Fibroblast of gingiva (primary cell): ENCODE data around the gene ZNF577.

Experiments used
- DNase-seq: peaks from one replicate; pipeline ENCODE4 v3.0.0-alpha.2; 2011; ENCODE audit warnings: low read depth

The ZNF577 gene

DNA sequence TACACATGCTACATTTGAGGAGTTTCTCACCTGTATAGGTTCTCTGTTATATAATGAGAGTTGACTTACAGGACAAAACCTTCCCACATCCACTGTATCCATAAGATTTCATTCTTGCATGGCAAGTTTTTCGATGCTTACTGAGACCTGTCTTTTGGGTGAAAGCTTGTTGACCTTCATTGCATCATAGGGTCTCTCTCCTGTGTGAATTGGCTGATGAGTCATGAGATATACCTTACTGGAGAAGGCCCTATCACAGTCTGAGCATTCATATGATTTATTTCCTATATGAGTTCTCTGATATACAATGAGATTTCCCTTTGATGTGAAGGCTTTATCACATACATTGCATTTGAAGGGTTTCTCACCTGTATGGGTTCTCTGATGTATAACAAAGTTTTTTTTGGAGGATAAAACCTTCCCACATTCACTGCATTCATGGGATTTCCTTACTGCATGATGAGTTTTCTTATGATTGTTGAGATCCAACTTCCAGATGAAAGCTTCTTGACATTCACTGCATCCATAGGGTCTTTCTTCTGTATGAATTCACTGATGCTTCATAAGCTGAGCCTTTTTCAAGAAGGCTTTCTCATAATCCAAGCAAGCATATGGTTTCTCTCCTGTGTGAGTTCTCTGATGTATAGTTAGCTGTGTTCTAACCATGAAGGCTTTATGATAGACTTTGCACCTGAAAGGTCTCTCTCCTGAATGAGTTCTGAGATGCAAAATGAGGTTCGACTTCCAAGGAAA lies 25.7 kb downstream of the ZNF577 start:
- no peak for DNase-seq

DNA sequence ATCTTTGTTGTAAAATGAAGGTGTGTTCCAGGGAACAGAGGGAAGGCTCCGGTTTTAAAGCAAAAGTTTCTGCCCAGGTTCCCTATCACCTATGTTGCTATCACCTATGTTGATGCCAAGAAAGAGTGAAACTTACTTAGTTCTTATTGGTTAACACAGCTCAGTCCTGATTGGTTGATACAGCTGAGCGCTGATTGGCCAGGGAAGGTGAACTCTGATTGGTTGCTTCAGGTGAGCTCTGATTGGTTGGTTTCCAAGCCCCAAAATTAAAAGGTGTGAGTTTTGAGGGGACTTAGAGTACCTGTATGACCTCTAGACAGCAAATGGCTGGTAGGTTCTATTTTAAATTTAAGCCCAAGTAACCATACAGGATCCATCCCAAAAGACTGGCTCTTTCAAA lies 50.6 kb downstream of the ZNF577 start:
- DNase-seq = no peak

DNA sequence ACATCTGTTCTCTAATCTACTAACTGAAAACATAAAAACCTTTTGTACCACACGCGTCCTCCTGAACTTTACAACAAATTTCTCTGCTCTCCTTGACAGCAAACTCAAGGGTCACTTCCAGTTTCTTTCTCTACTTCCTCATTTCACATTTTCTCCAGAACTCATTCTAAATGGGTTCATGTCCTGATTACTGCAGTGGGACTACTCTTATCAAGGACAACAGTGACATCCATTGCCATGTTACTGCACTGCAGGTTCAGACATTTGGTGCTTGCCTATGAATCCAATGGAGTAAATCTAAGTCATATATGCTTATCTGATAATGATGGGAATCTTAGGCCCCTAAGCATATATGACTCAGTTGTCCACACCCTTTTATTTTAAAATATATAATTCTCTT lies 57.5 kb downstream of the ZNF577 start:
- DNase-seq = no peak

DNA sequence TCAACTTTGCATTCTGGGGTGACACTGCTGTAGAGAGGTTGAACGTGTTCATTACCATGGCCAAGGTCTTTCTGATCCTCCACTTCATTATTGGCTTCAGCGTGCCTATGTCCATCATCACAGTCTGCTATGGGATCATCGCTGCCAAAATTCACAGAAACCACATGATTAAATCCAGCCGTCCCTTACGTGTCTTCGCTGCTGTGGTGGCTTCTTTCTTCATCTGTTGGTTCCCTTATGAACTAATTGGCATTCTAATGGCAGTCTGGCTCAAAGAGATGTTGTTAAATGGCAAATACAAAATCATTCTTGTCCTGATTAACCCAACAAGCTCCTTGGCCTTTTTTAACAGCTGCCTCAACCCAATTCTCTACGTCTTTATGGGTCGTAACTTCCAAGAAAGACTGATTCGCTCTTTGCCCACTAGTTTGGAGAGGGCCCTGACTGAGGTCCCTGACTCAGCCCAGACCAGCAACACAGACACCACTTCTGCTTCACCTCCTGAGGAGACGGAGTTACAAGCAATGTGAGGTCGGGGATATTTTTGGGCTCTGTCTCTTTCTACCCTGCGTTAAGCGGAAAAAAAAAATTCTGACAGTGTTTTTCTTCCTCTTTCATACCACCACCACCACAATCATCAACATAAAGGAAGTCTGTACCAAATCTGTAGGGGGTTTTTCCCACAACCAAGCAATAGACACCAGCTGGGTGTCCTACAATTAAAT lies 63.3 kb downstream of the ZNF577 start:
- DNase-seq = no peak

DNA sequence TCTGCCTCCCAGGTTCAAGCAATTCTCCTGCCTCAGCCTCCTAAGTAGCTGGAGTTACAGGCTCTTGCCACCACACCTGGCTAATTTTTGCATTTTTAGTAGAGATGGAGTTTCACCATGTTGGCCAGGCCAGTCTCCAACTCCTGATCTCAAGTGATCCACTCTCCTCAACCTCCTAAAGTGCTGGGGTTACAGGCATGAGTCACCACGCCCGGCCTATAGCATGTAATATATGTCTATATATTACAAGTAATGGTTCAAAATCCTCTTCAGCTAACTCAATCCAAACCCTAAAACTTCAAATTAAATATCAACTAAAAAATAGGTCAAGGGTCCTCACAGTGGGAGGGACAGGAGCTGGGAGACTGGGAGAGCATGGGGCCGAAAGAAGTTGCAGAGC lies 64.8 kb downstream of the ZNF577 start:
- DNase-seq = no peak

DNA sequence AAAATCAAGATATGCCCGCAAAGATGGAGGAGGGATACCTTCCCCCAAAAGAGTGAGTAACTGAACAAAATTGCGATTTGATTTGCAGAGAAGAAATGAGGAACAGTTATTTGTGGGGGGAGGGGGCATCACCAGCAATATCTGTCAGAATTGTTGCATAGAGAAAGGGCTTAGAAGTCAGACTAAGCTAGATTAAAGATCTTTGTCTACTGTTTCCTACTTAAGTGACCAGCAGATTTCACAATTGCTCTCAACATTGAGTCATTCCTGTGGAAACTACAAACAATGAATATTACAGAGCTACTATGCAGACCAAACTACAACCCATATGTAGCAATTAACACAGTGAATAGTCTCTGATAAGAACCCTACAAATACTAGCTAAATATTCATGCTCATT lies 65.4 kb downstream of the ZNF577 start:
- peak; percentile 9 for DNase-seq

DNA sequence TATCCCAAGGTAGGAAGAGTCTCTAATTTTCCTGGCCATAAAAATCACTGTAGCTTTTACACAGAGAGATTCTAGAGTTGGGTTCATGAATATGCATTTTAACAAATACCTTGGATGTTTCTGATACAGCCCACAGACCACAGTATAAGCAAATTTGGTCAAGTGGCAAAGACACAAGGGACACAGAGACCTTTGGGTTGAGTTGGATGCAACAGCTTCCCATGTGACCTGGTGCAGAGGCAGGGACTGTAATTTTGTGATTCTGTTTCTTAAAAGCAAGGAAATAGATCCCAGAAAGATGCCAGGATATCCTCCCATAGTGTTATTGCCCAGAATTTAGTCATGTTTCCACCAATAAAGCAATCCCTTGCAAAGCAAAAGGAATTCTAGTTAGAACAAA lies 65.8 kb downstream of the ZNF577 start:
- DNase-seq = no peak

DNA sequence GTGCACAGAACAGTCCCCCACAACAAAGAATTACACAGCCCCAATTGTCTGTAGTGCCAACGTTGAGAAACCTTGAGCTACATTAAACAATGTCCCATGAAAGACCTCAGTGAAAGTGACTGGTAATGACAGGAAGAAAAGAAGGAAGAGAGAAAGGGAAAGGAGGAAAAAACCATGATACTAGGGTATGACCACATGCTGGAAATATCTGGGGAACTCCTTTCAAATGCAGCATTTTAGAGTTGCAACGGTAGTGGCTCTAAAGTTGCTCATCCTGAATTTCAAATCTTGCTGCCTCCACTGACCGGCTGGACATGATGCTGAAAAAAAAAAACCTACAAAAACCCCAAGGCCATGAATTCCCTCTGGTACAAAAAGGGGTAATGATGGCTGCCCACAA lies 66.3 kb downstream of the ZNF577 start:
- no peak for DNase-seq
